ENCODE results near the gene ZNF845. TPM values are rescaled to one million over a fixed set of nuclear protein-coding genes. Genes with fewer than 3 reads are reported as not detected.
"Not testable (repeated sequence)": the region's sequence is repeated elsewhere in the genome, so short reads cannot be mapped to it uniquely, and the experiment has no call there.

ZNF845 gene
- total RNA-seq, 1 donor from 2014 or later = 12.6 TPM

GRCh38 chr19:53388168-53388567 lies 54.6 kb downstream of the ZNF845 start:
- no peak for DNase-seq

GRCh38 chr19:53388904-53389303 lies 55.4 kb downstream of the ZNF845 start:
- DNase-seq = no peak

- DNase-seq = no peak
Observed at GRCh38 chr19:53389571-53389970, 56.0 kb downstream of the ZNF845 start.

- DNase-seq = no peak
Observed at GRCh38 chr19:53389978-53390377, 56.4 kb downstream of the ZNF845 start.

- peak; percentile 57 for DNase-seq
Observed at GRCh38 chr19:53394522-53394973, 61.0 kb downstream of the ZNF845 start.

GRCh38 chr19:53394974-53395839 lies 61.7 kb downstream of the ZNF845 start, which contains the start of gene ZNF765:
ZNF765 (plus strand) TSS chr19:53395149; CDS start chr19:53398016, 2,867 bp downstream.
- peak; percentile 94 for DNase-seq

GRCh38 chr19:53395840-53396524 lies 62.4 kb downstream of the ZNF845 start:
- DNase-seq = not testable (repeated sequence)

- DNase-seq = no peak
Observed at GRCh38 chr19:53396525-53396868, 62.9 kb downstream of the ZNF845 start.

- not testable (repeated sequence) for DNase-seq
Observed at GRCh38 chr19:53397918-53398317, 64.4 kb downstream of the ZNF845 start.

Other genes with a start within 250 kb of the ZNF845 start
- gene ZNF160, start 230.3 kb upstream of the ZNF845 start, total RNA-seq = 25.5 and 29.3 TPM in 2 replicates
- gene ZNF415, start 200.8 kb upstream of the ZNF845 start, total RNA-seq = 1.6 and 1.9 TPM in 2 replicates
- gene ZNF347, start 174.7 kb upstream of the ZNF845 start, total RNA-seq = 7.5 and 8.3 TPM in 2 replicates
- 2.6 and 3.0 TPM in 2 replicates for gene ZNF665, start 140.4 kb upstream of the ZNF845 start, total RNA-seq
- gene ZNF677, start 78.9 kb upstream of the ZNF845 start, total RNA-seq = 15.8 and 19.9 TPM in 2 replicates
- gene VN1R2, start 75.5 kb upstream of the ZNF845 start, total RNA-seq = not detected in 2 replicates
- not detected in 2 replicates for gene VN1R4, start 66.0 kb upstream of the ZNF845 start, total RNA-seq
- 9.9 and 11.9 TPM in 2 replicates for gene ZNF525, start 32.0 kb downstream of the ZNF845 start, total RNA-seq
- gene ZNF765, start 61.4 kb downstream of the ZNF845 start, total RNA-seq = 14.6 and 19.9 TPM in 2 replicates
- gene ZNF761, start 98.2 kb downstream of the ZNF845 start, total RNA-seq = 13.4 and 14.2 TPM in 2 replicates
- 4.9 and 5.3 TPM in 2 replicates for gene ZNF813, start 134.0 kb downstream of the ZNF845 start, total RNA-seq
- gene ZNF331, start 204.4 kb downstream of the ZNF845 start, total RNA-seq = 9.0 and 14.3 TPM in 2 replicates

All from dermis blood vessel endothelial cell (primary cell).